Measurements from ENCODE around the gene PDE6A.

DNA sequence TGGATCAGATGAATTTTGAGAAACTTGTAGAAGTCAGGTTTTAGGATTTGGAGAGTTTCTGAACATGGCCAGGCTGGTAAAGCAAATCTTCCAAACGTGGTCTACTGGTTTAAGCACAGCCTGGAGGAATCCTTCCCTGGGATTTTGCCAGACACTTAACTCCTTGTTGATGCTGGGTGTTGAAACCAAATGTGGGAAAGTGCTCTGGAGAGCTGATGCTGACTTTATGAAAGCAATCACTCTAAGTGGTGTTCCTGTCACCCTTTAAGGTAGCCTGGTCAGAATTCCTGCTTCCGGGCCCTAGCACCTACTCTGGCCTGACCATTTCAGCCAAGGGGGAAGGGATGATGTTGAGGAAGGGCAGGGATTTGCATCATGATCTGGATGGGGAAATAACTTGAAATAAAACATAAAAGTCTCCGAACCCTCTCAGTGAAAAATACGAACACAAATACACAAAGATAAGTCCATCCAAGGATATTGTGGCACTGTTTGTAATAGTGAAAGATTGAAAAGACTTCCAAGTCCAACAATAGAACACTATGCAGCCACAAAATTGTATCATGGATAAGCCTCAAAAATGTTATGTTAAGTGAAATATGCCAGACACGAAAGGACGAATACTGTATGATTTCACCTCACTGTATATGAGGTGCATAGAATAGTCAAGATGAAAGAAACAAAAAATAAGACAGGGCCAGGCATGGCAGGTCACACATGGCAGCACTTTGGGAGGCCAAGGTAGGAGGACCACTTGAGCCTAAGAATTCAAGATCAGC is 57.7 kb downstream of the PDE6A start:
- TF ChIP-seq, protein P1, sequence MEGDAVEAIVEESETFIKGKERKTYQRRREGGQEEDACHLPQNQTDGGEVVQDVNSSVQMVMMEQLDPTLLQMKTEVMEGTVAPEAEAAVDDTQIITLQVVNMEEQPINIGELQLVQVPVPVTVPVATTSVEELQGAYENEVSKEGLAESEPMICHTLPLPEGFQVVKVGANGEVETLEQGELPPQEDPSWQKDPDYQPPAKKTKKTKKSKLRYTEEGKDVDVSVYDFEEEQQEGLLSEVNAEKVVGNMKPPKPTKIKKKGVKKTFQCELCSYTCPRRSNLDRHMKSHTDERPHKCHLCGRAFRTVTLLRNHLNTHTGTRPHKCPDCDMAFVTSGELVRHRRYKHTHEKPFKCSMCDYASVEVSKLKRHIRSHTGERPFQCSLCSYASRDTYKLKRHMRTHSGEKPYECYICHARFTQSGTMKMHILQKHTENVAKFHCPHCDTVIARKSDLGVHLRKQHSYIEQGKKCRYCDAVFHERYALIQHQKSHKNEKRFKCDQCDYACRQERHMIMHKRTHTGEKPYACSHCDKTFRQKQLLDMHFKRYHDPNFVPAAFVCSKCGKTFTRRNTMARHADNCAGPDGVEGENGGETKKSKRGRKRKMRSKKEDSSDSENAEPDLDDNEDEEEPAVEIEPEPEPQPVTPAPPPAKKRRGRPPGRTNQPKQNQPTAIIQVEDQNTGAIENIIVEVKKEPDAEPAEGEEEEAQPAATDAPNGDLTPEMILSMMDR (IDR thresholded peaks at IDR 0.05; ENCODE audit: low read depth, low read length) = no peak
- TF ChIP-seq EZH2phosphoT487 (IDR thresholded peaks at IDR 0.05; ENCODE audit: low read depth) = no peak
